CD4-positive, alpha-beta T cell treated with Interleukin-2 at 100 ng/mL for 4 hours (primary cell): ENCODE results near the gene SKIDA1.
"Not testable (repeated sequence)": the region's sequence is repeated elsewhere in the genome, so short reads cannot be mapped to it uniquely, and the experiment has no call there.

Experiments
- DNase-seq: peaks from one replicate; pipeline ENCODE4 v3.0.0-alpha.2; 2020; ENCODE audit warnings: low spot score

SKIDA1 gene

DNA sequence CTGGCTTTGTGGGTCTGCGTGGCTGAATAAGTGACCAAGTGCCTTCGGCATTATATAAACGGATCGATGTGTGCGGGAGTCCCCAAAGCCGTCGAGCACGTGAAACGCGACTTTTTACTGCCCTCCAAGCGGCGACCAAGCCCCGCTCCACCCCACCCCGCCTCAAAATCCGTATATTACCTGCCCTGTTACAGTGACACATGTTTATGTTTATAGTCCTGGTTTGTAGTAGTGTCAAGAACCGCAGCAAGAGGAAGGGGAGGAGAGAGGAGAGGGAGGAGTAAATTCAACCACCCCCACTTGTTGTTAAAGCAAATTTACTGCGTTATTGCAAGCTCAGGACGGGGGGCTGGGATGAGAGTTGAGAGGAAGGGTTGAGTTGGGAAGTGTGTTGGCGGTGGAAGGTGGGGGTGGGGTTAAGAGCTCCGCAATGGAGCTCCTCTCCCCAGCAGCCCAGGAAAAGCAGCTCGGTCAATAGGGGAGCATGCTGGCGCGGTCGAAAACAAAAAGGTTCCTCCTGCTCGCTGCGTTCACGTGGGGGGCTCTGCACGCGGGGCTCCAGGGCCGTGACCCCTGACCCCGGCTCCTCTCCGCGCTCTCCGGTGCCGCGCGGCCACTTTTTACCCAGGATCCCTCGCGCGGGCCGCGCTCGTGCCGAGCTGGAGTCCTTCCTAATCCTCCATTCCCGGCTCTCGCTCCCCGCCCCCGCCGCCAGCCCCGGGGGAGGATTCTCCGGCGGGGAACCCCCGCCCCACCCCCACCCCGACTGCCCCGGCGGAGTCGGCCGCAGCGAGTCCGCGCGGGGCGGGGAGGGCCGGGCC lies at the start of gene SKIDA1:
TSS of gene SKIDA1 (minus strand) at position 316 of the 821 bp plus-strand sequence. CDS start 7,860 bp downstream, outside the sequence.
- DNase-seq: peak; percentile 63

DNA sequence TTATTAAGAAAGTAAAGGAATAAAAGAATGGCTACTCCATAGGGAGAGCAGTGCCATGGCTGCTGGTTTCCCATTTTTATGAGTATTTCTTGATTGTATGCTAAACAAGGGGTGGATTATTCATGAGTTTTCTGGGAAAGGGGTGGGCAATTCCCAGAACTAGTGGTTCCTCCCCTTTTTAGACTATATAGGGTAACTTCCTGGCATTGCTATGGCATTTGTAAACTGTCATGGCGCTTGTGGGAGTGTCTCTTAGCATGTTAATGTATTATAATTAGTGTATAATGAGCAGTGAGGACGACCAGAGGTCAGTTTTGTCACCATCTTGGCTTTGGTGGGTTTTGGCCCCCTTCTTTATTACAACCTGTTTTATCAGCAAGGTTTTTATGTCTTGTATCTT lies 49.0 kb upstream of the SKIDA1 start:
- DNase-seq: not testable (repeated sequence)

- no peak for DNase-seq
These were observed 47.1 kb upstream of the SKIDA1 start for GRCh38 chr10:21572578-21572977.

DNA sequence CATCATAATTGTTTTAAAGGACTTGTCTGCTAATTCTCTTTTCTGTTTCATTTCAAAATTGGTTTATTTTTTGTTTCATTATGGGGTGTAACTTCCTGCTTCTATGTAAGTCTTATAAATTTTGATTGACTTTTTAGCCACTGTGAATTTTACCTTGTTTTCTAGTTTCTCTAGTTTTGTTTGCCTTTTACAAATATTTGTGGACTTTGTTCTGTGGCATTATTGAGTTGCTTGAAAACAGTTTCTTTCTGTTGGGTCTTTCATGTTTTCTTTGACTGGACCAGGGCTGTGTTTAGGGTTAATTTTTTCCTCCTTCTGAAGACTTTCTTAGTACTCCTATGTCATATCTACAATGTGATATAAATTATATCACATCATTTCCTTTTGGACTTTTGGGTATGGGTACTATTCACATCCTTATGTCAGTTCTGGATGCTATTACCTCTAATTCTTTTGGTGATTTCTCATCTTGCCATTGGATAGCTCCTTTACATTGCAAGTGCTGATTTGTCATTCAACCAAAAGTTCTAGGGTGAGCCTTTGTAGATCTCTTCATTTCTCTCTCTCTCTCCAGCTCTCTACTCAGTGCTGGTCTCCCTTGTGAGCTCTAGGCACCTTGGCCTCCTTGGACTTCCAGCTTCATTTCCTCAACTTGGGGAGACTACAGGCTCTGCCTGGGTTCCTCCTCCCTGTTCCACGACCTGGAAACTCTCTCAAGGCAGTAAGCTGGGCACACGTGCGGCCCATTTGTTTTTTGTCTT lies 45.5 kb upstream of the SKIDA1 start:
- no peak for DNase-seq

DNA sequence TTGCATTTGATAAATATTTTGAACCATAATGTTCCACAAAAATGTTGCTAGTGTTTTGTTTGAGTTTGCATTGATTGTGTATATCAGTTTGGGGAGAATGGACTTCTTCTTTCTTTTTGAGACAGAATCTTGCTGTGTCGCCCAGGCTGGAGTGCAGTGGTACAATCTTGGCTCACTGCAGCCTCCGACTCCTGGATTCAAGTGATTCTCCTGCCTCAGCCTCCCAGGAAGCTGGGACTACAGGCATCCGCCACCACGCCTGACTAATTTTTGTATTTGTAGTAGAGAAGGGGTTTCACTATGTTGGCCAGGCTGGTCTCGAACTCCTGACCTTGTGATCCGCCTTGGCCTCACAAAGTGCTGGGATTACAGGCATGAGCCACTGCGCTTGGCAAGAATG lies 33.5 kb upstream of the SKIDA1 start:
- not testable (repeated sequence) for DNase-seq

DNA sequence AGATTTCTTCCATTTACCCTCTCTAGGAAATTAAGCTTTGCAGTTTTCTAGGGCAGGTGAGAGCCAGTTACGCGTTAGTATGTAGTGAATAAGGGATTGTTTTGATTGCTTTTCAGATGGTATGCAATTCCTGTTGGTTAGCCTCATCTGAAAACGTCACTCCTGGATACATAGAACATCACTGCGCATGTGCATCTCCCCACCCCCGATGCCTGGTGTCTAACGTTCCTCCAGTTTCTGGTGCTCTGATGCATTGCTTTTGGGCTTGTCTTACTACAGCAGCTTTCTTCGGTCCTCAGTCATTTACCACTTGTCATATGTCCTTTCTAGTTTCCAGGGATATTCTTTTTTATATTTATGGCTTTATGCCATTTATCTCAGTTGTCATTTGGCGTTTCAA lies 31.0 kb upstream of the SKIDA1 start:
- DNase-seq: no peak

DNA sequence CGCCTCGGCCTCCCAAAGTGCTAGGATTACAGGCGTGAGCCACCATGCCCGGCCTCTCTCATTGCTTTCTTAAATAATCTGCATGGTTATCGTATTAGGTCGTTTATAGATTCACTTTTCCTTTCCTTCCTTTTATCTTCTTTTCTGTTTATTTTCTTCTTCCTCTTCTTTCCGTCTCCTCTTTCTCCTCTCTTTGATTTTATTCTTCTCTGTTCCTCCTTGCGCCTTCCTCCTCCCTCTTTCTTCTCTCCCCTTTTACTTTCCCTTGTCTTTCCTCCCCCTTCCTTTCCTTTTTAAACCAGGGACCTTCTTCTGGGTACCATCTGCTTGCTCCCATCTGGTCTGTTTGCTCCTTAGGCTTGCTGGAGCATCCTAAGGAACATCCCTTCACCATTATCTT lies 27.2 kb upstream of the SKIDA1 start:
- no peak for DNase-seq

DNA sequence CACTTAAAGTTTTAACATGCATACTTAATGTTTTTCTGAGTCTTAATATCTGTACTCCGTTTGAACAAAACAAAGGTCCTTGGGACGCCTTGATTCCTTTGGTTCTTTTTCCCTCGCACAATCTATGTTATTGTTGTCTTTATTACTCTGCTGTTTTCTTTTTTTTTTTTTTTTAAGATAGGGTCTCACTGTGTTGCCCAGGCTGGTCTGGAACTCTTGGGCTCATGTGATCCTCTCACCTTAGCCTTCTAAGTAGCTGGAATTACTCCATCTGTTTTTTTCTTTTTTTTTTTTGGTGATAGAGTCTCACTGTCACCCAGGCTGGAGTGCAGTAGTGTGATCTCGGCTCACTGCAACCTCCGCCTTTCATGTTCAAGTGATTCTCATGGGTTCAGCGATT lies 21.8 kb upstream of the SKIDA1 start:
- no peak for DNase-seq

GRCh38 chr10:21540701-21541100 lies 15.2 kb upstream of the SKIDA1 start:
- DNase-seq: not testable (repeated sequence)

- no peak for DNase-seq
These were observed 11.4 kb upstream of the SKIDA1 start for GRCh38 chr10:21536874-21537273.

GRCh38 chr10:21535976-21536375 lies 10.5 kb upstream of the SKIDA1 start:
- DNase-seq: not testable (repeated sequence)

GRCh38 chr10:21535494-21535965 lies 10.0 kb upstream of the SKIDA1 start:
- DNase-seq: no peak

GRCh38 chr10:21534604-21535493 lies 9.4 kb upstream of the SKIDA1 start:
- DNase-seq: peak; percentile 41

DNA sequence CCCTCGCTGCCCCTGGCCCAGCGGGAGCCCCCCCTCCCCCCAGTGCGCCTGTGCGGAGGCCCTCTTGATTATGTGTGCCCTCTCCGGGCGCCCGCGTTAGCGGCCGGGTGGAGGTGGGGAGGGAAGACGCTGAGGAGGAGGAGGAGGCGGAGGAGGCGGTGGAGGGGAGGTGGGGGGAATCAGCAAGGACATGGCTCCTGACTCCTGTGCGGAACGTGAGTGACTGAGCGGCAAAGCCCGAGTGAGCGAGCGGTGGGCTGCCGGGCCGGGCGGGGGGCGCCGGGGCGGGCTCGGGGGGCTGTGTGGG lies 8.8 kb upstream of the SKIDA1 start:
- no peak for DNase-seq

DNA sequence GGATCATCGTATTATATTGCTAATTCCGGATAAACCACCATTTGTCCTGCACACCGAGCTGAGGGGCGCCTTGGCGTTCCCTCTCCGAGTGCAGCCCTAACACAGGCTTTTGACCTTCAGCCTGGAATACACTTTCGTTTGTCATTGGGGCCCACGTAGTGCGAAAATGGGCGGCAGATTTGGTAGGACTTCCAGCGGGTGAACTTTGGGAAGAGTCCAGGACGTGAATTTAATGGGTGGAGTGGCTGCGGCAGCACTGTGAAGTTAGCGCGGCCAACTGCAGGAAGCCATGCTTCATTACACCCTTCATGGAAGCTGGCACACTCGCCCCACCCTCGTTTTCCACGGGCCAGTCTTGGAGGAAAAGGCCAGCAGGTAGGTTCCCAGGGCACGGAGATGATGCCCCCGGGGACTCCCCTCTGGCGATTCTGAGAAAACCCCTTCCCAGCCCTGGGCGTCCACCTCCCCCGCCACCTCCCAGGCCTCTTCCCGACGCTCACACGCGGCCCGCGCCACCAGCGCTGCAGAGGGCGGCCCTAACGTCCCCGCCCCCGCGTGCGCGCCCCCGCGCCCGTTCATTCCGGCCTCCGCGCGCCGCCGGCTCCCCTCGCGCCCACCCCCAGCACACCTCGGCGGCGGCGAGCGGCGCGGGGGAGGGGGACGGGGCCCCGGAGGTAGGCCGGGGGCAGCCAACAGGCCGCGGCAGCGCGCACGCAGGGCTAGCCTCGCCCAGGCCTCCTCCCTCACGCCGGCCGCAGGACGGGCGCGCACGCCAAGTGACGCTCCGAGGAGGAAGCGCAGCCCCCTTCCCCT lies 8.2 kb upstream of the SKIDA1 start, which contains the start of gene MLLT10:
TSS of gene MLLT10 (plus strand) at position 766 of the 813 bp plus-strand sequence. CDS start 413 bp downstream, outside the sequence.
- peak; percentile 93 for DNase-seq

DNA sequence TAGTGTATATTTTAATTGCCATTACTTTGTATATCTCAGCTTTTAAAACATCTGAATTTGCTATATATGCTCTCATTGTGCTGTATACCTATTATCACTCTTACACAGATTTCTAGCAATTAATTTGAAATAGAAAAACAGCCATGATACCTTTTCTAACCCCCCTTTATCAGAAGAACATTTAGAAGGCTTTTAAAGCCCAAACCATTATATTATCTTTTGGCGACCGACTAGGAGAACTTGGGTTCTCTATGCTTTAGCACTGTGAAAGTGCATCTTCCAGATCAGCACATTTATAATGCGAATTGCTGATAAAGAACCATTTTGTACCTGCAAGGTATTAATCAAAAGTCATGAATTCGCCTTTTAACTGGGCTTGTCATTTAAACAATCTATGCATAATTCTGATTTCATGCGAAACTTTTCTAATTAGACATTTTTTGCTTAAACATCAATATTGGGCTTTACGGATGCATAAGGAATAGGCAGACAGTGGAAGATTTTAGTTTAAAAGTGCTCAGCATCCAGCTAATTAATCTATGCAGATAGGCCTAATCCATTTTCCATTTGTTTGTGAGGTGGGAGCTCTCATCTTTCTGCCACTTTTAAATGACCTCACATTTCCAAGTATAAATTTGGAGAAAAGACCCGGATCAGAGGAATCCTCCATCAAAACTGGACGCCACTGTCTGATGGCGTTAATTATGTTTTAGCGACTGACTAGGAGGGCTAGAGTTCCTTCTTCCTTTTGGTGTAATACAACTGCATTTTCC lies 7.4 kb upstream of the SKIDA1 start:
- no peak for DNase-seq

DNA sequence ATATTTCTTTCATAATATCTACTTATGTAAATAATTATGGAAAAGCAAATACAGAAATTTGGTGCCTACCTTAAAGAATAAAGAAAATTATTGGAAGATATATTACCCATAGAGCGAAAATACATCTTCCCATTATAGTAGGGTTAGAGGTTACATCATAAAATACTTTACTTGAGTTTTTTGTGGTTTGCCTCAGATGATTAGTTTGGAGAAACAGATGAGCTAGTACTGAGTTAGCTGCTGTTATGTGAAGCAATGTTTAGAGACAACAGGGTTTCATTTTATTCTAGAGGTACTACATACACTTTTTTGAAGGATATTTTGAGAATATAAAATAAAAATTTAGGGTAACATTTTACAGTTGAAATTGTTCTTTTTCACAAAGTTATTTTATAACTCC lies 5.7 kb upstream of the SKIDA1 start:
- DNase-seq: no peak

DNA sequence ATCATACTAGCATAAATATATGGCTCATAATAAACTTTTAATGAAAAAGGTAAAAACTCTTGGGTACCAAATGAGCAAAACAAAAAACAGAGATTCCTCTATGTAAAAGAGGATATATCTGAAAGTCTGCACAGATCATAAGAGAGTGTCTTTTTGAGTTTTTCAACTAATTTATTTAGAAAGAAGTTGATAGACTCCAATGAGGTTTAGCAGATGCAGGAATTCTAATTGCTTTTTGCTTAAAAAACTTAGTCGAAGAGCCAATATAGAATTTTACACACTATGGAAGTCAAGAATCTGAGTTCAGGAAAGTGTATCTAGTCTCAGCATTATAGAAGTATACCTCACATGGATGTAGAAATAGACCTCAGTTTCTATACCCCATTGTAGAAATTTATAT lies 5.2 kb upstream of the SKIDA1 start:
- DNase-seq: no peak

DNA sequence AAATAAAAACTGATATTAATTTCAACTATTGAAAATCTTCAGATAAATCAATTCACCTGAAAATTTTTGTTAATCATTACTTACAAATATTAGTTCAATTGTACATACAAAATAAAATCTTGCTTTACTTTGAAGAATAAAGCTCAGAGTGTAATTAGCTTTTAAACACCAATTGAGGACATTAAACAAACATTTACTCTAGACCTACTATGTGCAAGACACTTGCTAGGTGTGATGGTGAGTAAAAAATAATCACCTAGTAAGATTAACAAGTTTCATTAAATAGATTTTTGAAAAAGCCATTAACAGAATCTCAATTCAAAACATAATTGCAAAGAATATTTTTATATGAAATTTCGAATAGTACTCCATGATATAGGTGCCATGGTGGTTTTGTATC lies 4.7 kb upstream of the SKIDA1 start:
- no peak for DNase-seq
